ENCODE measurements around the gene LPAR6.

The LPAR6 gene

GRCh38 chr13:48411841-48412531, 927 bp downstream of the LPAR6 start:
- no peak for DNase-seq

GRCh38 chr13:48411147-48411794, 1.6 kb downstream of the LPAR6 start:
- no peak for DNase-seq

GRCh38 chr13:48410199-48410598, 2.7 kb downstream of the LPAR6 start:
- no peak for DNase-seq

DNA sequence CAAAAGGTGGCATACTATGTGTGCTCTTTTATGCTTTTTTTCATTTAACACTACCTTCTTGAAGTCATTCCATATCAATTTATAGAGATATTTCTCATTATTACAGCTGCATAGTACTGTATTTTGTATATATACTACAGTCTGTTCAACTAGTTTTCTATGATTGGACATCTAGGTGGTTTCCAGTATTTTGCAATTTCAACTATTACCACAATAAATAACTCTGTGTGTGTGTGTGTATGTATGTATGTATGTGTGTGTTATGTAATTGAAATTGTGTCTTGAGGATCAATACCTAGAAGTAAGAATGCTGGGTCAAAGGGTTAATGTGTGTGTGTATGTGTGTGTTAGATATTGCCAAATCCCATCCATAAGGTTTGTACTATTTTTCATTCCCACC, 7.0 kb downstream of the LPAR6 start:
- no peak for DNase-seq

- DNase-seq, result no peak
Measured at GRCh38 chr13:48404952-48405351, 8.0 kb downstream of the LPAR6 start.

DNA sequence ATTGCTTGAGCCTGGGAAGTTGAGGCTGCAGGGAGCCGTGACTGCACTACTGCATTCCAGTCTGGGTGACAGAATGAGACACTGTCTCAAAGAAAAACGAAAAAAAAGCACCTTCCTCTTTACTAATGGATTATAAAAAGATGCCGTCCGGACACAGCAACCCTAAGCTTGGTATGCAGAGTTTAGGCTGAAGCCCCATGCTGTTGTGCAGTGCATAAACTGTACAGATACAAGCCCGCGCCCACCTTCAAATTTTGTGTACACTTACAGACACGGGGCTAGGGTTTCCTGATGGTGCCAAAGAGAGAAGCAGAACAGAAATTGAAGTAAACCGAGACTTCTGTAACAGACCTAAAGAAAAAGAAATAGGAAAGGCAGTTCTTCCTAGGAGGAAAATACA, 9.0 kb downstream of the LPAR6 start:
- no peak for DNase-seq

DNA sequence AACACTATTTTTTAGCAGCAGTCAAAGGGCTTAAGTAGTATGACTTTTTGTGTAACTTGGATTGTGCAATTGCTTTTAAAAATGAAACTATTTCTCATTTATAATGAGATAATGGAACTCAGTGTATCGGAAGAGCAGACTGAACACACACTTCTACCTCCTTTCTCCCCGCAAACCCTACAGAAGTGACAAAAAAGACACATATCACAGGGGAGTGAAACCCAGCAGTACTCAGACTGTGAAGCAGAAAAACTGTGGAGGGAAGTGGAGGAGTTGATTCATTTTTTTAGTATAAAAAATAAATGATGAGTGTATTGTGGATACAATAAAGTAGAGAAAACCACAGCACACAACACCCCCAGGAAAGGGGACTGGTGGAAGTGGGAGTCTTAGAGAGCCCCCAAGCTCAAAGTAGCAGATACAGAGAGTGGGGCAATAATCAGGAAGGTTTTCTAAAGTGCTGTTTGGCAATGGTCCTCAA, 9.7 kb downstream of the LPAR6 start:
- no peak for DNase-seq

GRCh38 chr13:48402325-48402932, 10.5 kb downstream of the LPAR6 start:
- DNase-seq, result no peak

DNA sequence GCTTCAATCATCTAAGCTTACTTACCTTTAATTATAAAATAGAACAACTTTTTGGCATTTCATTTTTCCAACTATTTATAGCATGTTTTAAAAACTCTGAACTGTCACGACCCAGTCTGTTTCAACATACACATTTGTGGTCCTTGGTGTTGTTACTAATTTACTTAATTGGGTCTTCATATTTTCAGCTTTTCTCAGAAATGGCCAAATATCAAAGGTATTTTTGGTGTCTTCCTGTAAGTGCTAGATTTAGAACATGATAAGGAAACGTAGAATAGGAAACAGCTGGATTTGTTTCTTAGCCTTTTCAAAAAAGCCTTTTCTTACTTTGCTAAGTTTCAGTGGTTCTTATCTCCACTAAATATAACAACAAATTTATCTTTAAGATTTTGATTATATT, 11.4 kb downstream of the LPAR6 start:
- no peak for DNase-seq

- DNase-seq, result no peak
Measured at GRCh38 chr13:48400850-48401291, 12.0 kb downstream of the LPAR6 start.

- DNase-seq, result no peak
Measured at GRCh38 chr13:48400090-48400694, 12.7 kb downstream of the LPAR6 start.

DNA sequence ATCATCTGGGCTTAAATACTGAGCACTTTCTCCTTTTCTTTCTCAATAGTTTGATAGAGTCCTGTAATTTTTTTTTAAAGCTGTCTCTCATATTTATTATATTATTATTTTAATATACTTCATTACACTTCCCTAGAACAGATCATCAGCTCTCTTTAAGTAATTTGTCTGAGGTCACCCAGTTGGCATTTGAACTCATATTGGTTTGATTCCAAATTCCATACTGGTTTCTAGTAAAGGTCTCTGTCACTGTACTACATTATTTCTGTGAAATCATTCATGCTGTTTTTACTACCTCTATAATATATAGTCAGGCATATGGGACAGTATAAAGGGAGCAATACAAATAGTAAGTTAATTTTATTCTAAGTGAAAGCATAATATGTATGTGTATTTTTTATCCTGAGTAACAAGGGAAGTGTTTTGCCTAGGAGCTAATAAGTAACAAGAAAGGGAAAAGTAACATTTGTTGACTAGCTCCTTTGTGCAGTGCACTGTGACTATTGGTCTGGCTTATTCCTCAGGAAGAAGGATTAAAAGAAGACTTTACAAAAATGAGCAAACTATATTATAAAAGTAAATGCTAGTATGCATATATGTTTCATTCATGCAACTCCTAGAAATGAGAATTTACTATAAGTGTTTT, 14.3 kb downstream of the LPAR6 start:
- DNase-seq, result no peak

DNA sequence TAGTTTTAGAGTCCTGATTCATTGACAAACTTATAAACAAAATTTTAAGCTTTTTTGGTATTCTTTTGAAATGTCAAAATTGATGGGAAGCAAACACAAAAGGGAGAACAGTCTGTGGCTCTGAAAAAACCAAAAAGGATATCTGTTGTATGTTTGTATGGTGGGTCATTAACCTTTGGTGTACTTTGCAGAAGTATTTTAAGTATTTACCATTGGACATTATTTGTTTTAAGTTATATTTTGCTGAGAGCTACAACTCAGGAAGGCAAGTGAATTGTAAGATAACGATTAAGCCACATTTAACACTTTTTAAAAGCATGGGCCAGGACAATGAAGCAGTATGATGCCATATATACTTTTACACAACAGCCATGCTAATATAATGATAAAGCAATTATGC, 15.2 kb downstream of the LPAR6 start:
- DNase-seq, result no peak

GRCh38 chr13:48393698-48394085, 19.2 kb downstream of the LPAR6 start:
- no peak for DNase-seq

DNA sequence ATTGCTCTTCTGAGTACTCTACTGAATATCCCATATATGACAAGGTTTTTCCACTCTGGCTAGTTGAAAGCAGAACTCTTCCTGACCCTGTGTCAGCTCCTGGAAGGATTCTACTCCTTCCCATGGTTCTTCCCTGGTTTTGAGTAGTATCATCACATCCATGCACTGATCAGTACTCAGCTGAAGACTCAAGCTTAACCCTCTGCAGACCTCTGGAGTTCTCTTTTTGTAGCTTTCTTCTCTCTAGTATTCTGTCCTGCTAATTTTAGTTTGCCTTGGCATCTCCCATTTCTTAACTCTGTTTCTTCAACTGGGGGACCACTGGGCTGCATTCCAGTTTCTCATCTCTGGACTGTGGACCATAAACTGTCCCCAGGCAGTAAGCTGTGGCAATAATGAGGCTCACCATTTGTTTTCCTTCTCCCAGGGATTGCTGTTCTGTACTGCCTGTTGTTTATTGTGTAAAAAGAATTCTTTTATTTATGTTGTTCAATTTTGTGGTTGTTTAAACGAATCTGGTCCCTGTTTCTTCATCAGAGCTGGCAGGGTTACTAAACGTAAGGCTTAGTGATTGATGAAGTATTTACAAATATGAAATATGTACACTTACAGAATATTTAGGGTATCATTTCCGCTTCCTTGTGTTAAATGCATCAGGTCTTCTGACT, 19.7 kb downstream of the LPAR6 start:
- DNase-seq, result no peak

- DNase-seq, result no peak
Measured at GRCh38 chr13:48391257-48391656, 21.7 kb downstream of the LPAR6 start.

- DNase-seq, result no peak
Measured at GRCh38 chr13:48386816-48387215, 26.1 kb downstream of the LPAR6 start.

- DNase-seq, result no peak
Measured at GRCh38 chr13:48383384-48383783, 29.5 kb downstream of the LPAR6 start.

DNA sequence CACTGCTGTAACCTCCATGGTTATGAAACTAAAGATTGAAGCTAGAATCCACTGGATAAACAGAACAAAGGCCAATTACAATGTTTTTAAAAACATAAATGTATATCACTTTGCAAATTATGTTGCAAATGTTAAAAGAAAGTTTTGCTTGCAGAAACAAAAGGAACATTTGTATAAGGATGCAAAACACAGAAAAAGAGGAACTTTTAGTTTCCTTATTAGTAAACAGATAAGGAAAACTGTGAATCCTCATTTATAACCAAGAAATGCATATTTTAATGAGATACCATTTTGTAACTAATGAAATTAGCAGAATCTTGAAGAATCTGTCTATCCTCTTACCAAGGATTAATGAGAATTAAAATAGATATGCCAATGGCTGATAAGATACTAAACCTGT, 32.3 kb downstream of the LPAR6 start:
- DNase-seq, result no peak

- no peak for DNase-seq
Measured at GRCh38 chr13:48377857-48378256, 35.1 kb downstream of the LPAR6 start.

GRCh38 chr13:48370815-48371214, 42.1 kb downstream of the LPAR6 start:
- DNase-seq, result no peak

DNA sequence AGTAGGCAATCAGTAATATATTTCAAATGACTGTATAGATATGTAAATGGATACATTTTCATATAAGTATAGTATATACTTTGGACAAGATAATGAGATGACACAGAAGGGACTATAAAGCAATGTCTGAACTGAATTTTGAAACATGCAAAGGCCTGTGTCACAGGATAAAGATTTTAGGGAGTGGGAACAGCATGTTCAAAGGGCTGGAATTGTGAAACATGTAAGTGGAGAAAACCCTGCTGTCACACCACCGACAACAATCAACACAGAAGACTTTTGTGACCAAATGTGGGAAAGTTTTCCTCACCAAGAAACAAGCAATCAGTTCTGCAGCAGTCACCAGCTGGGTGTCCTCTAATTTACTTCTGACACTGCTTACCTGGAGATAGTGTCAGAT, 42.9 kb downstream of the LPAR6 start:
- DNase-seq, result no peak
